ENCODE measurements around the gene GHRL.

DNA sequence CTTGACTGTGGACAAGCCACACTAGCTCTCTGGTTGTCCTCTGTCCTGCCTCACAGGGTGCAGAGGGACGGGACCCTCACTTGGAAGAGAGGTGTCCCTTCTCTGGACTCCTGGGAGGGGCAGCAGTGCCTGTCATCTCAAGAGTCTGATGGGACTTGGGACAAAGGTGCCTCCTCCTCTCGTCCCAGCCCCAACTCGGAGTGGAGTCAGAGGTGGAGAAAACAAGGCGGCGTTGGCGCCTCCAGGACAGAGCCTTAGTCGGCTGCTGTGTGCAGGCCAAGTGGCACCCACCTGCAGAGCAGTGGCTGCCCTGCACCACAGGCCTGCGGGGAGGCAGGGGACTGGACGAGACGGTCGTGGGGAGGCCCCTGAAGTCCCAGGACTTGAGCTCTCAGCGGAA lies 37.6 kb upstream of the GHRL start:
- TF ChIP-seq MYC (IDR thresholded peaks at IDR 0.05; ENCODE audit: borderline replicate concordance, low read length) (no peak), ZC3H11A (IDR thresholded peaks at IDR 0.05) (no peak), POLR2A (IDR thresholded peaks at IDR 0.05; ENCODE audit: low read length) (no peak)
- TF ChIP-seq, protein P1, sequence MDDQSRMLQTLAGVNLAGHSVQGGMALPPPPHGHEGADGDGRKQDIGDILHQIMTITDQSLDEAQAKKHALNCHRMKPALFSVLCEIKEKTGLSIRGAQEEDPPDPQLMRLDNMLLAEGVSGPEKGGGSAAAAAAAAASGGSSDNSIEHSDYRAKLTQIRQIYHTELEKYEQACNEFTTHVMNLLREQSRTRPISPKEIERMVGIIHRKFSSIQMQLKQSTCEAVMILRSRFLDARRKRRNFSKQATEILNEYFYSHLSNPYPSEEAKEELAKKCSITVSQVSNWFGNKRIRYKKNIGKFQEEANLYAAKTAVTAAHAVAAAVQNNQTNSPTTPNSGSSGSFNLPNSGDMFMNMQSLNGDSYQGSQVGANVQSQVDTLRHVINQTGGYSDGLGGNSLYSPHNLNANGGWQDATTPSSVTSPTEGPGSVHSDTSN (IDR thresholded peaks at IDR 0.05): no peak
